ENCODE results near the gene NOVA2.

Gene NOVA2

DNA sequence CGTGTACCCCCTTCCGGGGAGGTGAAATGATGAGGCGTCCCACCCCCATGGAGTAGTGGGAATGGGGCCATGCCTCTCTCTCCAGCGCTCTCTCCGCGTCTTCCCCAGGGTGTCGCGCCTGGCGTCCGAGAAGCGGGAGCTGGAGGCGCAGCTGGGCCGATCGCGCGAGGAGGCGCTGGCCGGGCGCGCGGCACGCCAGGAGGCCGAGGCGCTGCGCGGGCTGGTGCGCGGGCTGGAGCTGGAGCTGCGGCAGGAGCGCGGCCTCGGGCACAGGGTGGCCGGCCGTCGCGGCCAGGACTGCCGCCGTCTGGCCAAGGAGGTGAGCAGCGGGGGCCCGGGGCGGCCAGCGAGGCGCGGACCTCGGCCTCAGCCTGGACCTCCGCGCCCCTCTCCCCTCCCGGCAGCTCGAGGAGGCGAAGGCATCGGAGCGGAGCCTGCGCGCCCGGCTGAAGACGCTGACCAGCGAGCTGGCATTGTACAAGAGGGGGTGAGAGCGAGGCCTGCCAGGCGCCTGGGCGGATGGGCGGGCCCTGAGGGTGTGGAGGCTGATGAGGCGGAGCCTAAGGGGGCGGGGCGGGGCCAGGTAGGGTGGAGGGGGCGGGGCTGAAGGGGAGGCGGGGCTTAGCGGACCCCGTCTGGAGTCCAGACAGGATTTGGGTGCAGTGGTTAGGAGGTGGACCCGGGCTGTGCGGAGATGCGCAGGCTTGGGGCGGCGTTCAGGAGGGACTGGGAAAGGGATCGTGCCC lies 41.4 kb upstream of the NOVA2 start:
- peak; percentile 52 for DNase-seq (ENCODE audit: low read depth)
- no peak overlapping the region for H3K4me3 ChIP-seq (ENCODE audit: low read depth, low read length)
- TF ChIP-seq, protein P1, sequence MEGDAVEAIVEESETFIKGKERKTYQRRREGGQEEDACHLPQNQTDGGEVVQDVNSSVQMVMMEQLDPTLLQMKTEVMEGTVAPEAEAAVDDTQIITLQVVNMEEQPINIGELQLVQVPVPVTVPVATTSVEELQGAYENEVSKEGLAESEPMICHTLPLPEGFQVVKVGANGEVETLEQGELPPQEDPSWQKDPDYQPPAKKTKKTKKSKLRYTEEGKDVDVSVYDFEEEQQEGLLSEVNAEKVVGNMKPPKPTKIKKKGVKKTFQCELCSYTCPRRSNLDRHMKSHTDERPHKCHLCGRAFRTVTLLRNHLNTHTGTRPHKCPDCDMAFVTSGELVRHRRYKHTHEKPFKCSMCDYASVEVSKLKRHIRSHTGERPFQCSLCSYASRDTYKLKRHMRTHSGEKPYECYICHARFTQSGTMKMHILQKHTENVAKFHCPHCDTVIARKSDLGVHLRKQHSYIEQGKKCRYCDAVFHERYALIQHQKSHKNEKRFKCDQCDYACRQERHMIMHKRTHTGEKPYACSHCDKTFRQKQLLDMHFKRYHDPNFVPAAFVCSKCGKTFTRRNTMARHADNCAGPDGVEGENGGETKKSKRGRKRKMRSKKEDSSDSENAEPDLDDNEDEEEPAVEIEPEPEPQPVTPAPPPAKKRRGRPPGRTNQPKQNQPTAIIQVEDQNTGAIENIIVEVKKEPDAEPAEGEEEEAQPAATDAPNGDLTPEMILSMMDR (IDR thresholded peaks at IDR 0.05; ENCODE audit: insufficient read depth, low read depth, low read length, missing control alignments), result no peak

DNA sequence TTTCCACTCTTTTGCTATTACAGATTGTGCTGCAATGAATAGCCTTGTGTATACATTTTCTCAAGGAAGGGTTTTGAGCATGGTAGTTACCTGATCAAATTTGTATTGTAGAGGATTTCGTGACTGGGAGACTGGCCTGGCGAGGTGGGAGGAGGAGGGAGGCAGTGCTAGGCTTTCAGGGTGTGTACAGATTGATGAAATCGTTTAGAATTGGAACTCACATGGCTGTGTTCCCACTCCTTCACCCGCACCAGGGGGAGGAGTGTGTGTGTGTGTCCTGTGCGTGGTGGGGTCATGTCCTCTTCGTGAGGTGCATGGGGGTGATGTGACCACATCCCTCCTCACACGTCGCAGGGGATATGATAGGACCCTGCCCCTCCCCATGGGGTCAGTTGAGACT lies 40.9 kb upstream of the NOVA2 start:
- TF ChIP-seq, protein P1 (IDR thresholded peaks at IDR 0.05; ENCODE audit: insufficient read depth, low read depth, low read length, missing control alignments), result no peak
- H3K4me3 ChIP-seq (ENCODE audit: low read depth, low read length), result no peak overlapping the region
- no peak for DNase-seq (ENCODE audit: low read depth)

DNA sequence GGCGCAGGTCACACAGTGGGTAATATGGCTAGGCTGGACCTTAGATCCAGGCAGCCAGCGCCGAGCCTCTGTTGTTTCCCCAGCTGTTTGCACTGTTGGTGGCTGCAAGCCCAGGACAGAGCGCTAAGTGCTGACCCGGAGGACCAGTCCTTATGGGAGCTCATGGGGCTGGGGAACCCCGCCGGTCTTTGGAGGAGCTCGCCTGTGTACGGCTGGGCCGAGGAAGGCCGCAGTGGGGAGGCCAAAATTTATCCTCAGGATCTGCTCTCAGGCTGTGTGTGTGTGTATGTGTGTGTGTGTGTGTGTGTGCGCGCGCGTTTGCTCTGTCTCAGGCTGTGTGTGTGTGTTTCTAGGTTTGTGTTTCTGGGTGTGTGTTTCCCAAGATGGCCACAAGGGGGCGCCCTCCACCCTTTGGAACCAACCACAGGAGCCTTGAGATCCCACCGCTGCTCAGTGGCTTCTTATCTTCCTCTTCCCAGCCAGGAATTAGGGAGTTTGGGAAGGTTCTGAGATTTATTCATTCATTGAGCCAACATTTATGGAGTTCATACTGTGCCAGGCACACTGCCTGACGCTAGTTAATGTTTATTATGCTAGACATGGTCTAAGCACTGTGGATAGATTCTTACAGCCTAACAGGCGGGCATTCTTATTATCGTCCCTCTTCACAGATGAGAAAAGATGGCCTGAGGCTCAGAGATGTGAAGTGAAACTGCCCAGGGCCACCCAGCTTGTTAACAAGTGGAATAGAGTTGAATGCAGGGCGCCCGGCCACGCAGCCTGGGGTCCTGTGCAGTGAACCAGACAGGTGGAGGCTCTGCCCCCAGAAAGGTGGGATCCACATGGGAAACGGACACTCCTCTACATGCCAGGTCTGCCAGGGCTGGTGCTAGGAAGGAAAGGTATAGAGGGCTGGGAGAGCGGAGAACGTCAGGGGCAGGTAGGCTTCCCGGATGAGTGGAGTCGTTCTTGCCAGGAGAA lies 36.2 kb upstream of the NOVA2 start:
- H3K4me3 ChIP-seq (ENCODE audit: low read depth, low read length), result no peak overlapping the region
- TF ChIP-seq, protein P1 (IDR thresholded peaks at IDR 0.05; ENCODE audit: insufficient read depth, low read depth, low read length, missing control alignments), result peak; percentile 77
- peak; percentile 70 for DNase-seq (ENCODE audit: low read depth)

DNA sequence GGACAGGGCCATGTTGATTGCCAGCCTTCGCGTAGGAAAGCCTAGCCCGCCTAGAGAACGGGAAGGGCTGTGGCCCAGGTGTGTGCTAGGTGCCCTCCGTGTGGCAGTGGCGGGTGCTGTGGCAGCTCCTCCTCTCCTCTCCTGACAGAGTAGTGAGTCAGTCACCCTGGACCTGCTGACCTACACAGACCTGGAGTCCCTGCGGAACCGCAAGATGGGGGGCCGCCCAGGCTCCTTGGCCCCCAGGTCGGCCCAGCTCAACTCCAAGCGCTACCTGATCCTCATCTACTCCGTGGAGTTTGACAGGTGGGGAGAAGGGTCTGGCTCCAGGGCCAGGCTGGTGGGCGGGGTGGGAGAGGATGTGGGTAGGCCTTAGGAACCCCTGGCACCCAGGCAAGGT lies 32.7 kb upstream of the NOVA2 start:
- TF ChIP-seq, protein P1 (IDR thresholded peaks at IDR 0.05; ENCODE audit: insufficient read depth, low read depth, low read length, missing control alignments), result no peak
- no peak overlapping the region for H3K4me3 ChIP-seq (ENCODE audit: low read depth, low read length)
- no peak for DNase-seq (ENCODE audit: low read depth)

DNA sequence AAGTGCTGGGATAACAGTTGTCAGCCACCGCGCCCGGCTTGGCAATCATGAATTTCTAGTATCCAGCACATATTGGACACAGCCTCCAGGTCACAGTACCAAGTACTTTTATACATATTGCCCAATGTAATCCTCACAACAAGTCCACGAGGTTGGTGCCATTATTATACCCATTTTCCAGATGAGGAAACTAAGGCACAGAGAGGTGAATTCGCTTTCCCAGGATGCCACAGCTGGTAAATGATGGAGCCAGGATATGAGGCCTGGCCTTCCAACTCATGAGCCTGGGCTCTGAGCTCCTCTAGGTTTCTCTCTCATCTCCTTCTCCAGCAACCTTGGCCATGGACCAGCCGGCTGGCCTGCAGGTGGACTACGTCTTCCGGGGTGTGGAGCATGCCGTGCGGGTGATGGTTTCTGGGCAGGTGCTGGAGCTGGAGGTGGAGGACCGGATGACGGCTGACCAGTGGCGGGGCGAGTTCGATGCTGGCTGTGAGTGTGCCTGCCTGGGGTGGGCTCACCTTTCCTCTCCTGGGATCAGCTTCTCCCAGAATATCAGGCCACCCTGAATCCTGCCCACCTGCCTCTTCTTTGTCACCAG lies 29.1 kb upstream of the NOVA2 start:
- TF ChIP-seq, protein P1 (IDR thresholded peaks at IDR 0.05; ENCODE audit: insufficient read depth, low read depth, low read length, missing control alignments), result no peak
- no peak overlapping the region for H3K4me3 ChIP-seq (ENCODE audit: low read depth, low read length)
- no peak for DNase-seq (ENCODE audit: low read depth)

DNA sequence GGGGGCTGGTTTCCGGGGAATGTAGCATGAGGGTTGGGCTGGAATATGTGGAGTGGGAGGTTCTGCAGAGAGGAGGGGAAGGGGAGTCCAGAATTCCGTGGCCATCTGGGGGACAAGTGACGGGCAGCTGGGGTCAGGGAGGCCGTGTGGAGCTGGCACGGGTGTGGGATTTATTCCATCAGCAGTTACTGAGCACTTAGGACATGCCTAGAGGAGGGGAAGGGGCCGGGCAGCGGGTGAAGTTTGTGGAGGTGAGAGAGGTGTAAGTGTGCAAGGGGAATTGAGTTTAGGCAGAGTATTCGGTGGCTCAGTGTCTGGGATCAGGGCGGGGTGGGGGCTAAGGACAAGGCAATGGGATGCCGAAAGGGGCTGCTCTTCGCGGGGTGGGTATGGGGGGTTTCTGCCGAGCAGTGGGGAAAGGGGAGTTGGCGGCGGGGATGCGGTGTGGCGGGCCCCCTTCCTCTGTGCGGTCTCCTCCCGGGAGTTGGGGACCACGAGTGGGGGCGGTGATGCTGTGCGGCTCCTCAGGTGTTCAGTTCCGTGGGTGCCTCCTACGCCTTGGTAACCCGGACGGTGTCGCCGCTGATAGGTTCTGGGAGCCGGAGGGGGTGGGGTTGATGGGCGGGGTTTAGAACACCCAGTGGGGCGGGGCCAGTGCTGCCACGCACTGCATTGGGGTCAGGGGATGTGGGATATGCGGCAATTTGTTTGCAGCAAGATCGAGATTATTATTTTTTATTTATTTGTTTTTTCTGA lies 27.0 kb upstream of the NOVA2 start:
- H3K4me3 ChIP-seq (ENCODE audit: low read depth, low read length), result no peak overlapping the region; the same call in 1 of the 2 replicates
- TF ChIP-seq, protein P1 (IDR thresholded peaks at IDR 0.05; ENCODE audit: insufficient read depth, low read depth, low read length, missing control alignments), result no peak
- DNase-seq (ENCODE audit: low read depth), result peak; percentile 65
